Stromal cell of bone marrow (primary cell): Measurements from ENCODE around the gene PCDH17.

ENCODE experiments used
- DNase-seq: peaks from one replicate; pipeline ENCODE4 v3.0.0-alpha.2; 2012; ENCODE audit warnings: low read depth

The PCDH17 gene

GRCh38 chr13:57739543-57740190 is 108.1 kb downstream of the PCDH17 start:
- no peak for DNase-seq

- no peak for DNase-seq
Measured at GRCh38 chr13:57740719-57741118, 109.2 kb downstream of the PCDH17 start.

- DNase-seq, result no peak
Measured at GRCh38 chr13:57748096-57748495, 116.6 kb downstream of the PCDH17 start.

GRCh38 chr13:57760951-57761350 is 129.4 kb downstream of the PCDH17 start:
- DNase-seq, result no peak

- no peak for DNase-seq
Measured at GRCh38 chr13:57763689-57764088, 132.1 kb downstream of the PCDH17 start.
